KBM-7 (cell line): ENCODE data around the gene SDS.

Source experiments
- DNase-seq: peaks from one replicate; pipeline ENCODE4 v3.0.0-alpha.2; 2015
- in situ Hi-C: fragments of 300-500 bp; cut with MboI; formaldehyde crosslinking; loops from 2 replicates; pipeline ENCODE4 v1.14.3; 2020; ENCODE audit warnings: low sequenced_read_pairs, low pct_unique_long_range_greater_than_20kb, mixed read lengths

SDS gene

GRCh38 chr12:113405694-113406093, 2.0 kb upstream of the SDS start:
- in situ Hi-C loops = no loop called here
- DNase-seq = no peak

- in situ Hi-C loops = no loop called here
- DNase-seq = no peak
These were observed 964 bp downstream of the SDS start for GRCh38 chr12:113402586-113403260.

GRCh38 chr12:113401066-113402000, 2.4 kb downstream of the SDS start:
- in situ Hi-C loops = no loop called here
- DNase-seq = no peak

- no peak for DNase-seq
- in situ Hi-C loops = no loop called here
These were observed 3.3 kb downstream of the SDS start for GRCh38 chr12:113400362-113400761.

DNA sequence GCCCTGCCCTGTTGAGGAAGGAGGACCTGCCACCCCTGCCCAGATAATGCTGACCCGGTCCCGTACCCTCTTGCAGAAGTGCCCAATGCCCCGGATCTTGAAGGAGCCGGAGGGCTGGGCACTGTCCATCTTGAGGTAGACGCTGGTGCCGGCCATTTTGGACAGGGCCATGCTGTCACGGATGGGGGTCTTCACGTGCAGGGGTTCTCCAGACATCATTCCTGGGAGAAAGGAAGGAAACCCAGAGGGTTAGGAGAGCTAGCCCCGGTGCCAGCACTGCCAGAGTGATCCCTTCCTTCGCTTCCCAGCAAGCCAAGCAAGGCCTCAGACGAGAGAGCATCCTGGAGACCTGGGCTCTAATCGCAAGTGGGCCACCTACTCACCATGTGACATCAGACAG, 4.2 kb downstream of the SDS start:
- in situ Hi-C loops = no loop called here
- DNase-seq = no peak

GRCh38 chr12:113398346-113399290, 5.1 kb downstream of the SDS start:
- no peak for DNase-seq
- in situ Hi-C loops = no loop called here

DNA sequence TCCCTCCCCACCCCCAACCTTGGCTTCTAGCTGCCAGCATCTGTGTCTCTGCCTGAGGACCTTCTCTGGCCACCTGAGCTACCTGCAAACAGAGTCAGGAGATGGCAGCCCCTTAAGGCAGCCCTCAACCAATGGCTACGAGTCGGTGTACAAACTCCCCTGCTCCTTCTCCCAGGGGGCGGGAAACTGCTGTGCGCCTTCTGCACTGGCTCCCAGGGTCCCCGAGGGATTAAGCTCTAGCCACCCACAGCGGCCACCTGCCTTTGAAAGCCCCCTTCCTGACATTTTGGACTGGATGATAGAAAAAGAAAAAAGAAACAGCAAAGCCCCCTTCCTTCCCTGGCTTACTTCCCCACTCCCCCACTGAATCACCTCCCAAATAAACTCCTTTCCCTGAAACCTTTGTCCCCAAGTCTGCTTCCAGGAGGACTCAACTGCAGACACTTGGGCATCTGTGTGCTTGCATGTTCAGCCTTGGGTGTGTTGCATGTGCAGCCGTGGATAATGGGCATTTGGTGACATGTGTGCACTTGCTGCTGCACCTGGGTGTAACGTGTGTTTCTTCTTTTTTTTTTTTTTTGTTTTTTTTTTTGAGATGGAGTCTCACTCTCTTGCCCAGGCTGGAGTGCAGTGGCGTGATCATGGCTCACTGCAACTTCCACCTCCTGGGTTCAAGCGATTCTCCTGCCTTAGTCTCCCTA, 6.0 kb downstream of the SDS start:
- in situ Hi-C loops = no loop called here
- DNase-seq = no peak

DNA sequence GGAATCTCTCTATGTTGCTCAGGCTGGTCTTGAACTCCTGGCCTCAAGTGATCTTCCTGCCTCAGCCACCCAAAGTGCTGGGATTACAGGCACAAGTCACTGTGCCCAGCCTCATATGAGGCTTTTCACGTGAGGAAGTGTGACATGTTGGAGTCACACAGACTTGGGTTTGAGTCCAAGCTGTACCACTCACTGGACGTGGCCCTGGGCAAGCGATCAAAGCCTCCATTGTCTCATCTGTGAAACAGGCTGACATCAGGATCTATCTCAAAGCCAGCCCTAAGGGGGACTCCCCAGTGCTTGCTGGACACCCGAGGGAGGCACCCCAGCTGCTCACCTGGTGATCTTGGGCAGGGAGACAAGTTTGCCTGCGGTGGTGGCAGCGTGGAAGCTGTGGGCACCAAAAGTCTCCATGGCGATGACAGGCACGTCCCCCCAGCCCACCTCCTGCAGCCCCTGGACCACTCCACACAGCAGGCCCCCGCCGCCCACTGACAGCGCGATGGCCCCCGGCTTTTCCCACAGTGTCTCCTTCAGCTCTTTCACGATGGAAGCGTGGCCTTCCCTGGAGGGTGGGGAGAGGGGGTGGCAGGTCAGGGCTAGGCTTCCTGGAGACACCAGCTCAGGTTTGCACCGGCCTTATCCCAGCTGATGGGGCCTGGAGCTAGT, 6.7 kb downstream of the SDS start:
- no peak for DNase-seq
- in situ Hi-C loops = no loop called here

- in situ Hi-C loops = no loop called here
These were observed 7.5 kb downstream of the SDS start for GRCh38 chr12:113396200-113396599.

GRCh38 chr12:113395119-113395518, 8.6 kb downstream of the SDS start:
- DNase-seq = no peak
- in situ Hi-C loops = no loop called here

More at GRCh38 chr12:113396200-113396599, 7.5 kb downstream of the SDS start:
- no peak for DNase-seq

- no peak for DNase-seq
- in situ Hi-C loops = no loop called here
These were observed 9.9 kb downstream of the SDS start for GRCh38 chr12:113393749-113394148.

GRCh38 chr12:113392988-113393579, 10.6 kb downstream of the SDS start:
- in situ Hi-C loops = no loop called here
- DNase-seq = no peak

GRCh38 chr12:113392520-113392919, 11.2 kb downstream of the SDS start:
- in situ Hi-C loops = no loop called here
- DNase-seq = no peak

GRCh38 chr12:113391650-113392337, 11.9 kb downstream of the SDS start:
- no peak for DNase-seq
- in situ Hi-C loops = no loop called here

DNA sequence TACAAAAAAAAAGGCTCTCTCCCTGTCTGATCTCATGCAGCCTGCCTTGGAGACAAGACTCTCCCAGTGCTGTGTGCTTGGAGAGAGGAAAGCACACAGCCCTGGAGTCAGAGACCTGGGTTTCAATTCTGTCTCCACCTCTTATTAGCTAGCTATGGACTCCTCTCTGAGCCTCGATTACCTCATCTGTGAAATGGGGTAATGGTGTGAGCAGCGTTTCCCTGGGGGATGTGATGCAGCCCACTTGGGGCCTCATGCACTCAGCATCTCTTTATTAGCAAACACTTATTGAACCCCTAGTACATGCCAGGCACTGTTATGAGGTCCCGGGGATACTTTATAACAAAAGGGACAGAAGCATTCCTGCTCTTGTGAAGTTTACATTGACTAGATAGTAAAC, 12.5 kb downstream of the SDS start:
- in situ Hi-C loops = no loop called here
- DNase-seq = no peak

GRCh38 chr12:113390064-113391043, 13.3 kb downstream of the SDS start:
- in situ Hi-C loops = no loop called here
- DNase-seq = no peak
